Spinal cord (tissue), 10 donors: Measurements from ENCODE around the gene SEMA5A. TPM values are rescaled to one million over a fixed set of nuclear protein-coding genes. Genes with fewer than 3 reads are reported as not detected.
A peak's percentile ranks its signal among the peaks of the same experiment; 100 is the strongest.

Experiments
- DNase-seq, 6 donors: peaks; one replicate each; pipeline versions ENCODE4 v3.0.0 to v3.0.0-alpha.2; 2013 to 2015; ENCODE audit warnings: low spot score in 6 of 6, low read depth in 4 of 6
- H3K27ac ChIP-seq: one replicate; pipeline ENCODE4 v1.5.1; 2013; ENCODE audit warnings: low read depth, low read length, control low read depth
- H3K27me3 ChIP-seq: one replicate; pipeline ENCODE4 v1.6.1; 2013; ENCODE audit warnings: low read length; ENCODE audit not compliant: control insufficient read depth, insufficient read depth
- H3K36me3 ChIP-seq: one replicate; pipeline ENCODE4 v1.6.1; 2013; ENCODE audit warnings: low read length; ENCODE audit not compliant: control insufficient read depth, insufficient read depth
- H3K4me1 ChIP-seq: one replicate; pipeline ENCODE4 v1.6.1; 2013; ENCODE audit warnings: low read length; ENCODE audit not compliant: control insufficient read depth, insufficient read depth
- H3K4me3 ChIP-seq: one replicate; pipeline ENCODE4 v1.5.1; 2013; ENCODE audit warnings: low read depth, low read length, control low read depth
- H3K9me3 ChIP-seq: one replicate; pipeline ENCODE4 v1.6.1; 2013; ENCODE audit warnings: low read length; ENCODE audit not compliant: control insufficient read depth, insufficient read depth
- WGBS: methylation state at CpG from one replicate; pipeline ENCODE4 v1.1.5; 2013; ENCODE audit warnings: missing lambda C conversion rate; ENCODE audit not compliant: insufficient coverage; 5-methylcytosine and 5-hydroxymethylcytosine counted together
- polyA plus RNA-seq, 2 donors: library from polyadenylated mRNA; unstranded; fragments of 120-200 nt; gene quantifications; one replicate each; pipeline ENCODE4 v1.2.1, GENCODE V29; 2013; ENCODE audit not compliant: insufficient read length in 2 of 2
- total RNA-seq, 2 donors: library from RNA; depleted of rRNA in 1 of 2; stranded (reverse); fragments of 120-200 nt in 1 of 2; fragments of >200 nt in 1 of 2; gene quantifications; one replicate each; pipeline versions ENCODE4 v1.2.3 to v1.2.4, GENCODE V29; 2013 to 2014
- donor health status: healthy.

SEMA5A gene
- total and polyA plus RNA-seq, 4 donors, result 35.2 to 70.7 (median 59.3) TPM

- H3K4me1 ChIP-seq, result peaks cover 21% of the 10 kb centered on the region
- no peak overlapping the region for H3K27ac ChIP-seq
- DNase-seq, result peak in 2 of 6 donors; percentile 78 to 79
- no peaks in the 10 kb centered on the region for H3K9me3 ChIP-seq
- peaks cover 3% of the 10 kb centered on the region for H3K36me3 ChIP-seq
- WGBS, result 57% methylated on average over 1 of the region's 3 CpGs
- no peak overlapping the region for H3K4me3 ChIP-seq
- no peaks in the 10 kb centered on the region for H3K27me3 ChIP-seq
These were observed 351.4 kb downstream of the SEMA5A start for GRCh38 chr5:9194509-9194908.

- peak in 3 of 6 donors; percentile 22 to 75 (median 57) for DNase-seq
- Histone ChIP-seq H3K9me3 (no peaks in the 10 kb centered on the region), H3K27me3 (no peaks in the 10 kb centered on the region), H3K4me1 (peaks cover 21% of the 10 kb centered on the region), H3K4me3 (no peak overlapping the region), H3K27ac (no peak overlapping the region), H3K36me3 (peaks cover 3% of the 10 kb centered on the region)
- 64% methylated on average over 1 of the region's 2 CpGs for WGBS
These were observed 353.6 kb downstream of the SEMA5A start for GRCh38 chr5:9192266-9192665.

GRCh38 chr5:9189681-9190080 lies 356.2 kb downstream of the SEMA5A start:
- Histone ChIP-seq H3K27ac (no peak overlapping the region), H3K27me3 (no peaks in the 10 kb centered on the region), H3K9me3 (no peaks in the 10 kb centered on the region), H3K36me3 (no peaks in the 10 kb centered on the region), H3K4me1 (peaks cover 14% of the 10 kb centered on the region), H3K4me3 (no peak overlapping the region)
- WGBS, result 100% methylated on average over 1 of the region's 1 CpG
- DNase-seq, result no peak

GRCh38 chr5:9188956-9189355 lies 356.9 kb downstream of the SEMA5A start:
- Histone ChIP-seq H3K27ac (no peak overlapping the region), H3K4me1 (peaks cover 14% of the 10 kb centered on the region), H3K36me3 (no peaks in the 10 kb centered on the region), H3K4me3 (no peak overlapping the region), H3K27me3 (no peaks in the 10 kb centered on the region), H3K9me3 (no peaks in the 10 kb centered on the region)
- WGBS, result 100% methylated on average over 1 of the region's 4 CpGs
- DNase-seq, result no peak

- WGBS, result 100% methylated on average over 3 of the region's 5 CpGs
- no peak for DNase-seq
These were observed 357.7 kb downstream of the SEMA5A start for GRCh38 chr5:9188131-9188530.

GRCh38 chr5:9187614-9188013 lies 358.3 kb downstream of the SEMA5A start:
- Histone ChIP-seq H3K4me3 (no peak overlapping the region), H3K27ac (no peak overlapping the region), H3K36me3 (no peaks in the 10 kb centered on the region), H3K4me1 (peaks cover 11% of the 10 kb centered on the region), H3K9me3 (no peaks in the 10 kb centered on the region), H3K27me3 (no peaks in the 10 kb centered on the region)
- no CpG with 5 or more reads among the region's 5 CpGs for WGBS
- DNase-seq, result no peak

More at GRCh38 chr5:9188131-9188530, 357.7 kb downstream of the SEMA5A start:
- H3K27me3 ChIP-seq, result no peaks in the 10 kb centered on the region
- H3K4me3 ChIP-seq, result no peak overlapping the region
- H3K4me1 ChIP-seq, result peaks cover 13% of the 10 kb centered on the region
- H3K27ac ChIP-seq, result no peak overlapping the region
- no peaks in the 10 kb centered on the region for H3K9me3 ChIP-seq
- no peaks in the 10 kb centered on the region for H3K36me3 ChIP-seq

- Histone ChIP-seq H3K9me3 (no peaks in the 10 kb centered on the region), H3K27me3 (no peaks in the 10 kb centered on the region), H3K36me3 (no peaks in the 10 kb centered on the region), H3K4me1 (peaks cover 6% of the 10 kb centered on the region), H3K4me3 (no peak overlapping the region), H3K27ac (no peak overlapping the region)
- DNase-seq, result no peak
- 100% methylated on average over 1 of the region's 1 CpG for WGBS
These were observed 359.8 kb downstream of the SEMA5A start for GRCh38 chr5:9186069-9186468.

GRCh38 chr5:9183992-9184391 lies 361.9 kb downstream of the SEMA5A start:
- Histone ChIP-seq H3K4me3 (no peak overlapping the region), H3K36me3 (no peaks in the 10 kb centered on the region), H3K27ac (no peak overlapping the region), H3K9me3 (no peaks in the 10 kb centered on the region), H3K4me1 (peaks cover 6% of the 10 kb centered on the region), H3K27me3 (no peaks in the 10 kb centered on the region)
- no peak for DNase-seq

- 68% methylated on average over 11 of the region's 11 CpGs for WGBS
- Histone ChIP-seq H3K4me3 (no peak overlapping the region), H3K27ac (peak overlapping the region; percentile 5), H3K9me3 (no peaks in the 10 kb centered on the region), H3K27me3 (no peaks in the 10 kb centered on the region), H3K36me3 (no peaks in the 10 kb centered on the region), H3K4me1 (peaks cover 6% of the 10 kb centered on the region)
- peak in 3 of 6 donors; percentile 46 to 73 (median 64) for DNase-seq
These were observed 362.8 kb downstream of the SEMA5A start for GRCh38 chr5:9182899-9183695.

GRCh38 chr5:9176641-9177040 lies 369.2 kb downstream of the SEMA5A start:
- Histone ChIP-seq H3K36me3 (no peaks in the 10 kb centered on the region), H3K9me3 (no peaks in the 10 kb centered on the region), H3K27me3 (no peaks in the 10 kb centered on the region), H3K27ac (no peak overlapping the region), H3K4me3 (no peak overlapping the region), H3K4me1 (no peaks in the 10 kb centered on the region)
- DNase-seq, result no peak
